HepG2 (cell line): ENCODE data around the gene DPH2. TPM values are rescaled to one million over a fixed set of nuclear protein-coding genes. Genes with fewer than 3 reads are reported as not detected.

Experiments
- ATF7 ChIP-seq, 2 experiments: fragments of 450-650 bp in 1 of 2; sonication (generic) in 1 of 2; formaldehyde crosslinking in 1 of 2; IDR thresholded peaks; 2 replicates each; pipeline versions ENCODE4 v1.4.0 to v1.6.1; 2016 to 2020; ENCODE audit warnings: antibody characterized with exemption in 1 of 2, mild to moderate bottlenecking in 1 of 2, missing genetic modification reagents in 1 of 2
- CCDC6 ChIP-seq: sonication (generic); formaldehyde crosslinking; IDR thresholded peaks from 2 replicates; pipeline ENCODE4 v1.8.1; 2022; ENCODE audit warnings: mild to moderate bottlenecking, missing genetic modification reagents, moderate library complexity
- CEBPG ChIP-seq: IDR thresholded peaks from 2 replicates; pipeline ENCODE4 v1.6.1; 2016
- FOXK1 ChIP-seq: sonication (generic); formaldehyde crosslinking; IDR thresholded peaks from 2 replicates; pipeline ENCODE4 v1.4.0; 2020; ENCODE audit warnings: low read depth, missing genetic modification reagents, borderline replicate concordance
- HINFP ChIP-seq: sonication (generic); formaldehyde crosslinking; IDR thresholded peaks from 2 replicates; pipeline ENCODE4 v1.4.0; 2020; ENCODE audit warnings: low read depth, mild to moderate bottlenecking, missing genetic modification reagents
- HMG20A ChIP-seq: IDR thresholded peaks from 2 replicates; pipeline ENCODE4 v1.6.1; 2016; ENCODE audit warnings: borderline replicate concordance
- HMGXB3 ChIP-seq: sonication (generic); formaldehyde crosslinking; IDR thresholded peaks from 2 replicates; pipeline ENCODE4 v1.4.0; 2020; ENCODE audit warnings: missing genetic modification reagents, borderline replicate concordance
- HNF4A ChIP-seq: sonication (generic); formaldehyde crosslinking; IDR thresholded peaks from 2 replicates; pipeline ENCODE4 v1.4.0; 2020; ENCODE audit warnings: missing genetic modification reagents
- HOXA3 ChIP-seq: sonication (generic); formaldehyde crosslinking; IDR thresholded peaks from 2 replicates; pipeline ENCODE4 v1.5.0; 2020; ENCODE audit warnings: missing genetic modification reagents
- KLF12 ChIP-seq: sonication (generic); formaldehyde crosslinking; IDR thresholded peaks from 2 replicates; pipeline ENCODE4 v1.4.0; 2020; ENCODE audit warnings: missing genetic modification reagents, borderline replicate concordance
- MAZ ChIP-seq, 2 experiments: sonication (generic) in 1 of 2; formaldehyde crosslinking in 1 of 2; IDR thresholded peaks; 2 replicates each; pipeline versions ENCODE4 v1.5.0 to v1.6.1; 2012 to 2020; ENCODE audit warnings: low read depth in 2 of 2, mild to moderate bottlenecking in 2 of 2, borderline replicate concordance in 1 of 2, improper control_type of control experiment in 1 of 2, low read length in 1 of 2, missing genetic modification reagents in 1 of 2, moderate library complexity in 1 of 2
- NFIB ChIP-seq: sonication (generic); formaldehyde crosslinking; IDR thresholded peaks from 2 replicates; pipeline ENCODE4 v1.9.0; 2021; ENCODE audit warnings: missing genetic modification reagents, mild to moderate bottlenecking, borderline replicate concordance
- PBX3 ChIP-seq: sonication (generic); formaldehyde crosslinking; IDR thresholded peaks from 2 replicates; pipeline ENCODE4 v1.8.1; 2023; ENCODE audit warnings: missing genetic modification reagents, inconsistent platforms, borderline replicate concordance
- SOX13 ChIP-seq, 3 experiments: fragments of 450-650 bp in 1 of 3; sonication (generic) in 1 of 3; formaldehyde crosslinking in 1 of 3; IDR thresholded peaks in 2 of 3; conservative IDR thresholded peaks in 1 of 3; 2 replicates each; pipeline versions ENCODE4 v1.5.0 to v1.6.1; 2016 to 2020; ENCODE audit warnings: antibody characterized with exemption in 1 of 3, mild to moderate bottlenecking in 1 of 3, missing compliant biosample characterization in 1 of 3, missing genetic modification reagents in 1 of 3, moderate library complexity in 1 of 3
- ZFP41 ChIP-seq: sonication (generic); formaldehyde crosslinking; IDR thresholded peaks from 2 replicates; pipeline ENCODE4 v1.4.0; 2020; ENCODE audit warnings: mild to moderate bottlenecking, missing genetic modification reagents, borderline replicate concordance
- ZFP90 ChIP-seq: sonication (generic); formaldehyde crosslinking; IDR thresholded peaks from 2 replicates; pipeline ENCODE4 v1.8.0; 2022; ENCODE audit warnings: missing genetic modification reagents, mild to moderate bottlenecking, inconsistent platforms, borderline replicate concordance
- ZMAT3 ChIP-seq: sonication (generic); formaldehyde crosslinking; conservative IDR thresholded peaks from 2 replicates; pipeline ENCODE4 v1.7.0; 2021; ENCODE audit warnings: missing genetic modification reagents
- ZNF12 ChIP-seq: sonication (generic); formaldehyde crosslinking; IDR thresholded peaks from 2 replicates; pipeline ENCODE4 v1.5.0; 2020; ENCODE audit warnings: missing genetic modification reagents
- ZNF224 ChIP-seq: sonication (generic); formaldehyde crosslinking; IDR thresholded peaks from 2 replicates; pipeline ENCODE4 v1.5.0; 2020; ENCODE audit warnings: mild to moderate bottlenecking, missing genetic modification reagents
- ZNF33A ChIP-seq: sonication (generic); formaldehyde crosslinking; IDR thresholded peaks from 2 replicates; pipeline ENCODE4 v1.5.1; 2020; ENCODE audit warnings: missing genetic modification reagents, mild to moderate bottlenecking, moderate library complexity, borderline replicate concordance
- ZNF775 ChIP-seq: sonication (generic); formaldehyde crosslinking; IDR thresholded peaks from 2 replicates; pipeline ENCODE4 v1.4.0; 2020; ENCODE audit warnings: missing genetic modification reagents, mild to moderate bottlenecking, moderate library complexity, borderline replicate concordance
- ZNF839 ChIP-seq: sonication (generic); formaldehyde crosslinking; IDR thresholded peaks from 2 replicates; pipeline ENCODE4 v1.4.0; 2020; ENCODE audit warnings: missing genetic modification reagents, mild to moderate bottlenecking, borderline replicate concordance
- polyA plus RNA-seq, 8 experiments: library from polyadenylated mRNA; depleted of rRNA in 3 of 8; stranded (reverse) in 7 of 8; unstranded in 1 of 8; fragments of >200 nt; fragmentation: Illumina TruSeq in 4 of 8; extraction: Trizol in 4 of 8; gene quantifications; 2 replicates each; pipeline versions ENCODE4 v1.2.1 to v1.2.3, GENCODE V29; 2011 to 2016; ENCODE audit warnings: low read depth in 4 of 8, missing spikeins in 1 of 8, mixed read lengths in 1 of 8; ENCODE audit not compliant: insufficient read depth in 1 of 8
- total RNA-seq, 5 experiments: library from RNA; depleted of rRNA; stranded (reverse); fragments of >200 nt; fragmentation: Illumina TruSeq; extraction: Trizol; gene quantifications; 2 replicates each; pipeline ENCODE4 v1.2.3, GENCODE V29; 2016; ENCODE audit warnings: low read depth in 1 of 5

DPH2 gene
- total and polyA plus RNA-seq, 2 of the 13 experiments (the other 11 are each of a cell fraction or from before 2014, with no cell fraction given): 32.2 to 38.3 TPM

- TF ChIP-seq ZNF775 (CRISPR knock-in tag): no peak
- no peak for TF ChIP-seq CCDC6
- TF ChIP-seq HMGXB3 (CRISPR knock-in tag): 0 out of 2 replicates have a peak, but pooled peaks have one; percentile 28
- TF ChIP-seq MAZ (IDR thresholded peaks at IDR 0.05; ENCODE audit: borderline replicate concordance, low read depth, low read length): no peak
- TF ChIP-seq MAZ (CRISPR knock-in tag; IDR thresholded peaks at IDR 0.05; ENCODE audit: low read depth): no peak
- no peak for TF ChIP-seq NFIB (CRISPR knock-in tag)
- TF ChIP-seq FOXK1 (CRISPR knock-in tag): no peak
- TF ChIP-seq ZNF12 (CRISPR knock-in tag): no peak
- TF ChIP-seq HINFP: no peak
- TF ChIP-seq ATF7 (IDR thresholded peaks at IDR 0.05): no peak
- no peak for TF ChIP-seq ATF7 (CRISPR knock-in tag; IDR thresholded peaks at IDR 0.05)
- peak; percentile 58 for TF ChIP-seq HNF4A
- peak; percentile 17; the same call in 1 of the 2 replicates for TF ChIP-seq HOXA3 (CRISPR knock-in tag)
- no peak for TF ChIP-seq CEBPG
- 0 out of 2 replicates have a peak, but pooled peaks have one; percentile 22 for TF ChIP-seq KLF12
- no peak for TF ChIP-seq HMG20A (CRISPR knock-in tag)
- TF ChIP-seq ZFP90 (CRISPR knock-in tag): peak; percentile 75; the same call in 1 of the 2 replicates
- TF ChIP-seq ZNF839 (CRISPR knock-in tag): no peak
- no peak for TF ChIP-seq PBX3
- TF ChIP-seq ZFP41 (CRISPR knock-in tag): no peak
- no peak for TF ChIP-seq ZMAT3 (CRISPR knock-in tag)
- no peak for TF ChIP-seq SOX13 (IDR thresholded peaks at IDR 0.05)
- peak in 1 of 2 experiments; percentile 19; a peak in 1 of 4 replicates for TF ChIP-seq SOX13 (CRISPR knock-in tag; conservative IDR thresholded peaks at IDR 0.05 in 1 of 2, IDR thresholded peaks at IDR 0.05 in 1 of 2)
- no peak for TF ChIP-seq ZNF224 (CRISPR knock-in tag)
- no peak for TF ChIP-seq ZNF33A
Observed at GRCh38 chr1:43947874-43948437, 21.9 kb upstream of the DPH2 start (continued).
